OCI-LY3 (cell line): ENCODE data around the gene ZNF692.

Experiments used
- EZH2phosphoT487 ChIP-seq: fragments of 200-600 bp; shearing (Covaris generic); IDR thresholded peaks from 2 replicates; pipeline ENCODE4 v1.6.1; 2018; ENCODE audit warnings: antibody characterized with exemption, mixed run types, low read depth
- TF ChIP-seq, protein P1 (sequence below): fragments of 200-600, 300-600 bp; sonication (generic); IDR thresholded peaks from 2 replicates; pipeline ENCODE4 v1.5.1; 2014; ENCODE audit warnings: antibody characterized with exemption, low read length, low read depth

DNA sequence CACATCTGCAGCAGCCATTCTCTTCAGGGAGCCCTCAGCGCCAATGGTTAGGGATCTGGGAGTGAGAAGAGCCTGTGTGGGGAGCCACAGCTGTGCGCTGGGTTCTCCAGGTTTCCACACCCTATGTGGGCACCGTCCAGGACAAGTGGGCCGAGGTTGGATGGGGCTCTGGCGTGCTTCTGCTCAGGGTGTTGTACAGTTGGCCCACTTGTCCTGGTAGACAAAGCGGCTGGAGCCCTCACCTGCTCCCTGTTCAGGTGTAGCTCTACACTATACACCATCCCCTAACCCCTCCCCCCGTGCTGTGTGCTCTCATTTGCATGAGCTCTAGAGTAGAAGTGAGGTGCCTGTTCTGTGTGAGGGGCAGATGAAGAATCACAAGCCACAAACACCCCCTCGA, 45.3 kb downstream of the ZNF692 start:
- TF ChIP-seq, protein P1, sequence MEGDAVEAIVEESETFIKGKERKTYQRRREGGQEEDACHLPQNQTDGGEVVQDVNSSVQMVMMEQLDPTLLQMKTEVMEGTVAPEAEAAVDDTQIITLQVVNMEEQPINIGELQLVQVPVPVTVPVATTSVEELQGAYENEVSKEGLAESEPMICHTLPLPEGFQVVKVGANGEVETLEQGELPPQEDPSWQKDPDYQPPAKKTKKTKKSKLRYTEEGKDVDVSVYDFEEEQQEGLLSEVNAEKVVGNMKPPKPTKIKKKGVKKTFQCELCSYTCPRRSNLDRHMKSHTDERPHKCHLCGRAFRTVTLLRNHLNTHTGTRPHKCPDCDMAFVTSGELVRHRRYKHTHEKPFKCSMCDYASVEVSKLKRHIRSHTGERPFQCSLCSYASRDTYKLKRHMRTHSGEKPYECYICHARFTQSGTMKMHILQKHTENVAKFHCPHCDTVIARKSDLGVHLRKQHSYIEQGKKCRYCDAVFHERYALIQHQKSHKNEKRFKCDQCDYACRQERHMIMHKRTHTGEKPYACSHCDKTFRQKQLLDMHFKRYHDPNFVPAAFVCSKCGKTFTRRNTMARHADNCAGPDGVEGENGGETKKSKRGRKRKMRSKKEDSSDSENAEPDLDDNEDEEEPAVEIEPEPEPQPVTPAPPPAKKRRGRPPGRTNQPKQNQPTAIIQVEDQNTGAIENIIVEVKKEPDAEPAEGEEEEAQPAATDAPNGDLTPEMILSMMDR = no peak
- TF ChIP-seq EZH2phosphoT487 = no peak
